ENCODE measurements around the gene ZXDC.

GRCh38 chr3:126477061-126477380 lies 1.3 kb upstream of the ZXDC start:
- TF ChIP-seq, protein P1, sequence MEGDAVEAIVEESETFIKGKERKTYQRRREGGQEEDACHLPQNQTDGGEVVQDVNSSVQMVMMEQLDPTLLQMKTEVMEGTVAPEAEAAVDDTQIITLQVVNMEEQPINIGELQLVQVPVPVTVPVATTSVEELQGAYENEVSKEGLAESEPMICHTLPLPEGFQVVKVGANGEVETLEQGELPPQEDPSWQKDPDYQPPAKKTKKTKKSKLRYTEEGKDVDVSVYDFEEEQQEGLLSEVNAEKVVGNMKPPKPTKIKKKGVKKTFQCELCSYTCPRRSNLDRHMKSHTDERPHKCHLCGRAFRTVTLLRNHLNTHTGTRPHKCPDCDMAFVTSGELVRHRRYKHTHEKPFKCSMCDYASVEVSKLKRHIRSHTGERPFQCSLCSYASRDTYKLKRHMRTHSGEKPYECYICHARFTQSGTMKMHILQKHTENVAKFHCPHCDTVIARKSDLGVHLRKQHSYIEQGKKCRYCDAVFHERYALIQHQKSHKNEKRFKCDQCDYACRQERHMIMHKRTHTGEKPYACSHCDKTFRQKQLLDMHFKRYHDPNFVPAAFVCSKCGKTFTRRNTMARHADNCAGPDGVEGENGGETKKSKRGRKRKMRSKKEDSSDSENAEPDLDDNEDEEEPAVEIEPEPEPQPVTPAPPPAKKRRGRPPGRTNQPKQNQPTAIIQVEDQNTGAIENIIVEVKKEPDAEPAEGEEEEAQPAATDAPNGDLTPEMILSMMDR (conservative IDR thresholded peaks at IDR 0.05) = no peak
- TF ChIP-seq ZFX (IDR thresholded peaks at IDR 0.05) = no peak

Data from C4-2B (cell line).